HG03342 (cell line): ENCODE measurements around the gene AKT1.
"Not testable (repeated sequence)": the region's sequence is repeated elsewhere in the genome, so short reads cannot be mapped to it uniquely, and the experiment has no call there.

Source experiments
- ATAC-seq: cut with Tn5 transposase; IDR thresholded peaks from one replicate; pipeline ENCODE4 v1.9.1; 2021; ENCODE audit warnings: mild to moderate bottlenecking, moderate library complexity; ENCODE audit not compliant: unreplicated experiment

The AKT1 gene

DNA sequence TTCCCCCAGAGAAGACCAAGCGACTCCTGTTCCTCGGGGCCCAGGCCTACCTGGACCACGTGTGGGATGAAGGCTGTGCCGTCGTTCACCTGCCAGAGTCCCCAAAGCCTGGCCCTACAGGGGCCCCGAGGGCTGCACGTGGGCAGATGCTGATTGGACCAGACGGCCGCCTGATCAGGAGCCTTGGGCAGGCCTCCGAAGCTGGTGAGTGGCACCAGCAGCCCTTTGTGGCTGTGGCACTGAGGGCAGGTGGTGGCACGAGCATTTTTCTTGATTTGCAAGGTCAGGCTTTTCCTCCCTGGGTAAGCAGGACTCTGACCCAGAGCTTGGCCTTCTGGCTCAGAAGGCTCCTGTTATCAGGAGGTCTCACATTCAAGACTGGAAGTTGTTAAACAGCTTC, 39.9 kb downstream of the AKT1 start:
- ATAC-seq: no peak

DNA sequence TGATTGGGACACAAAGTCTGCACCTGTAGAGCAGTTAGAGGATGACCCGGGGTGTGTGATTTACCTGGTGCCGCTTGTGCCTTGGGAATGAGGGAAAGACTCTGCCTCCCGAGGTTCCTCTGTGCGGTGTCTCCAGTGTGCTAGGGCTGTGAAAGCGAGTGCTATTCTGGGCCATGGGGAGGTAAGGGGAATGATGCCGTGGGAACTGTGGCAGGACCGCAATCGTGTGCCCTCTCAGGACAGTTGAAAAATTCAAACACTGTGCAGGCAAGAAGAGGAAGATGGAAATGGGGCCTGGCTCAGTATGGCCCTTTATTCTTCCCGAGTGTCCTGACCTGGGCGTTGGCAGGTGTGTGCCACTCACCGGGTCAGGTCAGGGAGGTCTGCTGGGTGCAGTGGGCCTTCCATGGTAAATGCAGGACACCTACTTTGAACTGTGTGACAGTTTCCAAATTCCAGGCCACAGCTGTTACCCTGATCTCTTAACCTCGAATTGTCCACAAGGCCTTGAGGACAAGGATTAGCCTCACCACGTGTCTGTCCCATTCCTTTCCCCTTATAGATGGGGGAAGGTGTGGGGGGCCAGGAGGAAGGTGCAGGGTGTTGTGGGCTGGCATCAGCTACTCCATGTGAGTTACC, 41.2 kb downstream of the AKT1 start:
- ATAC-seq: no peak

DNA sequence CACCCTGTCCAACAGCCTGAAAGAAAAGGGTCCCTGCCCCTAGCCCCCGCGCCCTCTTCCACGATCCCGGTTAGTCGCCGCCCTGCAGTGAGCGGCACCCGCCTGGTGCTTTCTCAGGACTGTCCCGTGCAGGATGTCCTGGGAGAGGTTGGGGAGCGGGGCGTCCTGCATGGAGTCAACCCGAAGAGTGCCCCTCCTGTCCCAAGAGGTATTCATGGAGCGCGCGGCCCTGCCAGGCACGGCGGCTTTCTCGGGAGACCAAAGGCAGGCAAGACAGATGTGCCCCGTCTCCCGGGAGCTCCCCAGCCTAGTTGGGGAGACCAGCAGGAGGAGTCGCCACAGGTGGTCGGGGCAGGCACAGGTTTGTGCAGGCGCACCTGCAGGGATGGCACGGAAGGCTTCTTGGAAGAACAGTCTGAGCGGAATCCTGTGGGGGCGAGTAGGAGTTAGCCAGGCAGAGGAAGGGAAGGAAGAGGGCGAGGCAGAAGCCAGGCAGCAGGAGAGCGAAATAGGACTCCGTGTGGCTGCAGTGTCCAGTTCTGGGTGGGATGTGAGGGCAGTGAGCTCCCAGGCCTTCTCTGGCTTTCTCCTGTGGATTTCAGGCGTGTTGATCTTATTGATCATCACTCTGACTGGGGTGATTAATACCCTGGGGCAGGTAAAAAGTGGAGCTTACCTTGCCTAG, 41.9 kb downstream of the AKT1 start:
- no peak for ATAC-seq

DNA sequence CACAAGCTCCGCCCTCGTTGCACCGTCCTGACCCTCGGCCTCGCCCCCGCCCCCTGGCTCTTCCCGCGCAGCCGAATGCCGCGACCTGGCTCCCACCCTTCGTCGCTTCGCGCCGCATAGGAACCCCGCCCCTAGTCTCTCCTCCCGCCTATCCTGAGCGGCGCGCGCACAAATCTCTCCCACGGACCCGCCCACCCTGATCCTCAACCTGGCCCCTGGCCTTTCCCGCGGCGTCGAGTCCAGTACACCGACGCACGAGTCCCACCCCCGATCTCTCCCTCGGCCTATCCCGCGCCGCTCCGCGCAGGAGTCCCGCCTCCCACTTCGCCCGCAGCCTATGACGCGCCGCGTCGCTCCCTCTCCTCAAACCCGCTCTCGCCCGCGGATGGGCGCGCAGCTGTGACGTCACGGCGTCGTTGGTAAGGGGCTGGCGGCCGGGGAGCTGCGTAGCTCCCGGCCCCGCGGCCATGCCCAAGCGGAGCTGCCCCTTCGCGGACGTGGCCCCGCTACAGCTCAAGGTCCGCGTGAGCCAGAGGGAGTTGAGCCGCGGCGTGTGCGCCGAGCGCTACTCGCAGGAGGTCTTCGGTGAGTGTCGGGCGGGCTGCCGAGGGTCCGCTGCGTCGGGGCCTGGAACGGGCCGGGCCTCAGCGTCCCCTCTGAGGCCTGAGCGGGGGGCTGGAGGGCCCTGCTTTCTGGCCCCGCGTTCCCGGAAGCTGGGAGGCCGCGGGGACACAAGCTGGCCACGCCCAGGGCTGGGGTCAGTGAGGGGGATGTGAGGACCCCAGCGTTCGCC, 42.6 kb downstream of the AKT1 start, which contains the start of gene SIVA1:
Gene SIVA1 (plus strand): TSS at position 413 of the 793 bp plus-strand sequence. CDS start 55 bp downstream, at position 468.
- peak; percentile 91 for ATAC-seq

DNA sequence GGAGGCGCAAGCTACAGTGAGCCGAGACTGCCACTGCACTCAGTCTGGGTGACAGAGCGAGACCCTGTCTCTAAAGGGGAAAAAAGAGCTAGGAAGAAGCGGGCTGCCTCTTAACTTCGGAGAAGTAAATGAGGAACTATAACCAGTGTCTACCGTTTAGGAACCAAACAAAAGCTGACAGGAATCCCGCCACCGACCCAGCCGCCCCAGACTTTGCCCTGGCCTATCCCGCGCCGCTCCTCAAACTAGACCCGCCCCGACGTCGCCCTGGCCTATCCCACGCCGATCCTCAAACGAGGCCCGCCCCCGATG, 43.2 kb downstream of the AKT1 start:
- ATAC-seq: peak; percentile 82

DNA sequence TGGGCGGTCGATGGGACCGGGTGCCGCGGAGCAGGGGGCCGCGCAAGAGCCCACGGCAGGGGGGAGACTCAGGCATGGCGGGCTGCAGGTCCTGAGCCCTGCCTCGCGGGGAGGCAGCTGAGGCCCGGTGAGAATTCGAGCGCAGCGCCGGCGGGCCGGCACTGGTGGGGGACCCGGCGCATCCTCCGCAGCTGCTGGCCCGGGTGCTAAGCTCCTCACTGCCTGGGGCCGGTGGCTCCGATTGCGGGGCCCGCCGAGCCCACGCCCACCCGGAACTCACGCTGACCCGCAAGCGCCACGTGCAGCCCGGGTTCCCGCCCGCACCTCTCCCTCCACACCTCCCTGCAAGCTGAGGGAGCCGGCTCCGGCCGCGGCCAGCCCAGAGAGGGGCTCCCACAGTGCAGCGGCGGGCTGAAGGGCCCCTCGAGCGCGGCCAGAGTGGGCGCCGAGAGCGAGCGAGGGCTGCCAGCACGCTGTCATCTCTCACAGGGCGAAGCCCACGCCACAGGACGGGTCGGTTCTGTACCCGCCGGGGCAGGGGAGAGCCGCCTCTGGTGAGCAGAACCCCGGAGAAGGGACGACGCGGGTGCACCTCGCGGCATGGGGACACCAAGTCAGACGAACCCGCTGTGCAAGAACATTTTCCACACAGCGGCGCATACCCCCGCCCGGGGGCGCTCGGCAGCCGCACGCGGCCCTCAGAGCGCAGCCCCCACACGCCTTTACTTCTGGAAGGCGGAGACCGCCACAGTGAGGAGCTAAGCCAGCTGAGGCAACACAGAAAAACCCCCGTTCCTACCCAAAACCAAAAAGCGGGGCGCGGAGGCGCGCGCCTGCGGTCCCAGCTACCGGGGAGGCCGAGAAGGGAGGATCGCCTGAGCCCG, 43.8 kb downstream of the AKT1 start:
- ATAC-seq: no peak

DNA sequence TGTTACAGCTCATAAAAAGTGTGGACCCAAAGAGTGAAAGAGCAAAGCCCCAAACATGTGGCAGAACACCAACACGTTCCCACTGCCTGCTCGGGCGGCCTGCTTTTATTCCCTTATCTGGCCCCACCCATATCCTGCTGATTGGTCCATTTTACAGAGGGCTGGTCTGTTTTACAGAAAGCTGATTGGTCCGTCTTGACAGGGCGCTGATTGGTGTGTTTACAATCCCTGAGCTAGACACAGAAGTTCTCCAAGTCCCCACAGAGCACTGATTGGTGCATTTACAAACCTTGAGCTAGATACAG, 44.8 kb downstream of the AKT1 start:
- not testable (repeated sequence) for ATAC-seq

DNA sequence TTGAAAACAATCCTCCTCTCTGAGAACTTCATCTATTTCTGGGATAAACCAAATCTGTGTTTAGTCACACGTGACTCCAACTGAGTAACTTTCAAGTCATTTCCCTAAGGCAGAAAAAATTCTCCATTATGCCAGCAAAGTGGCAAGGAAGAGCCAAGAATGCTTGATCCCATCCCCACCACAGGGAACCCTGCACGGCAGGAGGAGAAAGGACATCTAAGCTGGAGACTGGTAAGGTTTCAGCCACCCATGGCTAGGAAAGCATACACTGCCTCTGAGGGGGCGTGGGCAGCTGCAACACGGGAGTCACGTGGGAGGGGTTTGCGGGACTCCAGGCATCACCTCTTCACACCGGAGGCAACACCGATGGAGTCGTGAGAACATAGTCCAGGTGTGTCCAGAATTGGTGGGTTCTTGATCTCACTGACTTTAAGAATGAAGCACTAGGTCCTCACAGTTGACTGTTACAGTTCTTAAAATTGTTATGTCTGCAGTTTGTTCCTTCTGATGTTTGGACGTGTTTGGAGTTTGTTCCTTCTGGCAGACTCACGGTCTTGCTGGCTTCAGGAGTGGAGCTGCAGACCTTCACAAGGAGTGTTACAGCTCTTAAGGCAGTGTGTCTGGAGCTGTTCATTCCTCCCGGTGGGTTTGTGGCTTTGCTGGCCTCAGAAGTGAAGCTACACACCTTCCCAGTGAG, 45.3 kb downstream of the AKT1 start:
- ATAC-seq: no peak

DNA sequence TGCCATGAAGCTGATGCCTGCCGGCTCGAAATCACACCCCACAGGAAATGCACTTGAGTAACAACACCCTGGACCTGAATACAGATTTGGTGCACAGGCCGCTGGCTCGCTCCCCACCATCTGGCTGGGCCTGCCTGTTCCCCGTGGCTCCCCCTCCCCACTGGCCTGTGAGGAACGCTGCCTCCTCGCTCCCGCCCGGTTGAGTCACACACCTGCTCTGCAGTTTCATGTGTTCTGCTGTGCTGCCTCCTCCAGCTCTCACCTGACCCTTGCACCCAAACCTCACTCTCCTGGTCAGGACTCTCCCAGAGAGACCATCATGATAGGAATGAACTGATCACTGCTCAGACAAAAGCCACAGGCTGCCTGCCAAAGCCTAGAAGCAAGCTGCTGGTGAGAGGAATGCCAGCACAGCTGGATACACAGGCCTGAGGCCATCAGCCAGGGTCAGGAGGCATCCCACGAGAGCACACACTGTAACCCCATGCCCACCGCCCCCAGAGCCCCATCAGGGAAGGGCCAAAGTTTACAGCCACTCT, 46.4 kb downstream of the AKT1 start:
- ATAC-seq: no peak

DNA sequence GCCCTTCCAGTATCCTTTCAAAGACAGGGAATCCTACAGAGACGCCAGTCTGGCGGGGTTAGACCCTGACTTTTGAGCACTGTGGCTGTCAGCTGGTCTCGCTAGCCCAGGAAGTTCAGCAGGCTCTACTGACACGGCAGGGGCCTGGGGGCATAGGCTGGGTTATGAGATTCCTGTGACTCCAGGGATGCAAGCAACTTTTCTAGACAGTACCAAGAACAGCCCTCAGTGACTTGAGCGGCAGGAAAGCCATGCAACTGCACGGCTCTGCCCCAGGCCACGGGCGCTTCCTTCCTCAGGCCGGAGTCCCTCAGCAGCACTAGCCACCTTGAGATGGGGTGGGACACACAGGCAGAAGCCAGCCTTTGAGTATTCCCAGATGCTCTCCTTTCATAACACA, 47.7 kb downstream of the AKT1 start:
- no peak for ATAC-seq

DNA sequence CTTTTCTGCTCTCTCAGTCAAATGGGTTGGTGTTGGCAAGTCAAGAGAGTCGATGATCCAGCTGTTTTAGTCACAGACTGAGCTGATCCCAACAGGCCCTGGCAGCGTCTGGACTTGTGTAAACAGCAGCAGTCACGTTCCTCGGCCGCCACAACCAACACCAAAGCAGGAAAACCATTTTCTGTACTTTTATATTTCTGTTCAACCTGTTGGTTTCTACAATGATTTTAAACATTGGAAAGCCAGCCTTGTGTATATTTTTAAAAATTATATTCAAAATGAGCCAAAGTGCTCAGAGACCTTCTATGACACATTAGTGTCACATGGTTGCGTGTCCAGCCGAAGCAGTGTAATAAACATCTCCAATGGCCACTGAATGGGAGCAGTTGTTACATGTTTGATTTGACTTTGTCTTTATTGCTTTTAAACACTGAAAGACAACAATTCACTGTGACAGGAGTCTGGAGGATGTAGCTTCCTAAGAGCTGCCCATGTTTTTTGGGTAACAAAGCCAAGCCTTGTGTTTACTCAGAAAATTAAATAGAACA, 48.5 kb downstream of the AKT1 start:
- ATAC-seq: no peak

DNA sequence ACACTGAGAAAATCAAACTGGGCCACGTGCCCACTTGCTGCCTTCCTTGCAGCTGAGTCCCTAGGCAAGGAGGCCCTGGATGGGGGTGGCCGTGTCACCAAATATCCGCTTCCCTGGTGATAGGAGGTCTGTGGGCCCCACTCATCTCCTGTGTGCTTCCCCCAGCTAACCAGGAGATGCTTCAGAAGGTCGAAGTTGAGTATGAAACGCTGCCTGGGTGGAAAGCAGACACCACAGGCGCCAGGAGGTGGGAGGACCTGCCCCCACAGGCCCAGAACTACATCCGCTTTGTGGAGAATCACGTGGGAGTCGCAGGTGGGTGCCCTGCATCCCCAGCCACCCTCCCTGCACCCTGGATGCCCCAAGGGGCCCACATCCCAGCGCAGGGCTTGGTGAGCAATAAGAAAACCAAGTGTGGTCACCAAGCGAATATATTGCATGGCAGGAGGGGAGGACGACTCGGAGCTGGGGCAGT, 49.4 kb downstream of the AKT1 start:
- no peak for ATAC-seq

DNA sequence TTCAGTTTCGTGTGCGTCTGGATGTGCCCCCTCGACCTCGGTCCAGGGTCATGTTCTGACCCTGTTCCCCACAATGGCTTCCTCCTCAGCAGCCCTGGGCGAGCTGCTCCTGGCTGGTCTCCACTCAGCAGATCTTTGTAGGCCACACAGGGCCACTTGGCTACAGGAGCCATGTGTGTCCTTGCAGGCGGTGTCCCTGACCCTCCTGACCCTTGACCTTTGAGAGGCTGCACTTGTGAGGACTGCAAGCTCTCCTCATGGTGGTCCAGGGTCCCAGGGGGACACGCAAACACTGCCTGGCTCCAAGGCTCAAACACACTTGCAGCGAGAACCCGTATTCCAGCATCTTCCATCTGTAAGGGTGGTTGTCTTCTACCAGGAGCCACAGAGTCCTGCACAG, 50.1 kb downstream of the AKT1 start:
- no peak for ATAC-seq

DNA sequence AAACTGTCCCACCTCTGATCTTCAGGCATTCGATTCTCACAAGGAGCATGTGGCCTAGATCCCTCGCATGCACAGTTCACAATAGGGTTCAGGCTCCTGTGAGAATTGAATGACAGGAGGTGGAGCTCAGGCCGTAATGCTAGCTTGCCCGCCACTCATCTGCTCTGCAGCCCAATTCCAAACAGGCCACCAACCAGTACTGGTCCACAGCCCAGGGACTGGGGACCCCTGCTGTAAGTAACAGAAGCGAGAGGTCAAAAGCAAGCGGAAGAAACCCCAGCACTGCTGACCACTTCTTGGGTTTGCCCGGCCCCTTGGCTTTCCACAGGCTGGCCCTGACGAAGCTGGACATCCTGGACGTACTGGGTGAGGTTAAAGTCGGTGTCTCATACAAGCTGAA, 51.1 kb downstream of the AKT1 start:
- no peak for ATAC-seq

DNA sequence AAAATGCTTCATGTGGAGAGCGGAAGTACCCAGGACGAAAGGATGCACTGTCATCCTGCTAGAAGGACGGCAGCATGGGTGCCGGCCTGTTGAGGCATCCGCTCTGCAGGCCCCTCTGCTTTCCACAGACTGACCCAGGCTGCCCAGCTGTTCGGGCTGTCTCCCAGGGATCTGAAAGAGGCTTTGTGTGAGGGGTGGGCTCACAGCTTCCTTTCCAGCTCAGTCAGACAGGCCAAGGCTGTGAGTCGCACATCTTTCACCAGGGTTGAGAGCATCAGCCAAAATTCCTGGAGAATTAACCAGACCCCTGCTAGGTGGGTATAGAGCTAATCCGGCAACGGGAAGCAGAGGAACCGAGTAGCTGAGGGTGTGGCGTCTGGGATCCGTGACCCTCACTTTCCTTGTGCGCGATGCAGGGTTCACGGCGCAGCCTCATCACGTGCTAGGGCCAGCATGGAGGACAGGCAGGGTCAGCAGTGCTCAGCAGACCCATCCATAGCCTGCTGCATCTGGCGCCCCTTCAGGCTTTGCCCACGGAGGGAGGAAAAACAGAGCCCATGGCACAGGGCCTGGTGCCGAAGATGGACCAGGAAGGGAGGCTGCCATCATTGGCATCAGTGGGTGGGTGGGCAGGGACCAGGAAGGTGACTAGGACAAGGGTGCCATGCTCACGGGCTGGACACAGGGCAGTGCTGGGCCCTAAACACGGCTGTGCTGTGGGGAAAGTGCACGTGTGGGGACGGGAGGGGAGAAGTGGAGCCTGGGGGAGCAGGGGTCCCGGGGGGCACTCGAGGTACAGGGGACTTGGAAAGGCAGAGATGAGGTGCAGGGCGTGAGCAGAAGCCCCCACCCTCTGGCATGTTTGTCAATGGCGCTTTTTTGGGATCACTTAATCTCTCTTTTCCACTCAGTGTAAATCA, 51.8 kb downstream of the AKT1 start:
- no peak for ATAC-seq

DNA sequence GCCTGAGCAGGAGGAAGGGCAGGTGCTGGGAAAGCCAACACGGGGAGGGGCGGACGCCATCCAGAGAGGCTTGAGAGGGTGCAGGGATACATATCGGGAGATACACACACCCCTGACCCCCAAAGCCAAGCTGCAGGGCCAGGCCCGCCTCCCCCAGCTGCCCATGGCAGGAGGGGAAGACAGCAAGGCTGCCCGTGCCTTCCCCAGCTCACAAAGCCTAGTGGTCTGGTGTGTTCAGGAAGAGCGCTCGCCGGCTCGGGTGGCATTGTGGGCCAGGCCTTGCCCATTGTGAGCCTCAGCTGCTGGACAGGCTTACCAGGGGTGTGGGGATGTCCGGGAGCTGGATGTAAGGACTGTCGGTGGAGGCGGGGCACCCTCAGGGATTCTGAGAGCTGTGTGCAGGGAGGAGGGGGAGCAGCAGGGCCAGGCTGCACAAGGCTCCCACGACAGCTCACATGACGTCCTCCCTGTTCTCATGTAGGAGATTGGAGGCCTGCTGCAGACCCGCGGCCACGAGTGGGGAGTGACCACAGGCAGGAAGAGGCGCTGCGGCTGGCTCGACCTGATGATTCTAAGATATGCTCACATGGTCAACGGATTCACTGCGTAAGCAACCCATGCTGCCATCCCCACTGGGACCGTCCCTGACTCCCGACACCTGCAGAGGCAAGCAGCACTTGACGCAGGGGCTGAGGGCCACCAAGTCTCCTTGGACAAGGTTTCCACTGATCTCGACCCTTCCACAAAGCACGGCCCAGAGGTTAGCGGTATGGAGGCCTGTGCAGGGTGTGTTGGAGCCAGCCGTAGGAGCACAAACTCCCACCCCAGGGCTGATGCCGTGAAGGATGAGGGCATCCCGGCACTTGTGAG, 52.7 kb downstream of the AKT1 start:
- ATAC-seq: no peak

DNA sequence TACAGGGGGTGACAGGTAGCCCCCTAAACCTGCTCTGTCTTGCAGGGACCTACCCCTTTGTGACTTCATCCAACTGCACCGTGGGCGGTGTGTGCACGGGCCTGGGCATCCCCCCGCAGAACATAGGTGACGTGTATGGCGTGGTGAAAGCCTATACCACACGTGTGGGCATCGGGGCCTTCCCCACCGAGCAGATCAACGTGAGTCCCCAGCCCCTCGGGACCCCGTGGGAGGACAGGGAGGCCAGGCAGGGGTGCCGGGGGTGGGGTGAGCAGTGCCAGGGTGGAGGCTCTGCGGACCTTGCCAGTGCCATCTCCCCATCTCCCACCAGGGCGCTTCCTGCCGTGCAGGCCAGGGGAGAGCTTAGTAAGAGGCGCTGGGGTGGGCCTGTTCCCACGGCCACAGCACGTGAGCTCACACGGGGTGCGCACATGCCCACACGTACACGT, 53.7 kb downstream of the AKT1 start:
- no peak for ATAC-seq
